Testis (tissue), 2 donors: ENCODE data around the gene PTPRK.

Experiments
- CTCF ChIP-seq, 3 experiments: fragments of 450-650 bp in 2 of 3; fragments of 200-600 bp in 1 of 3; sonication (generic) in 1 of 3; IDR thresholded peaks; one replicate each; pipeline ENCODE4 v1.5.1; 2016 to 2019; ENCODE audit warnings: antibody characterized with exemption in 3 of 3, mild to moderate bottlenecking in 2 of 3, moderate library complexity in 1 of 3
- POLR2A ChIP-seq: fragments of 450-650 bp; IDR thresholded peaks from one replicate; pipeline ENCODE4 v1.6.1; 2017; ENCODE audit warnings: antibody characterized with exemption, mild to moderate bottlenecking, moderate library complexity

- TF ChIP-seq CTCF (IDR thresholded peaks at IDR 0.05) = no peak
- no peak for TF ChIP-seq POLR2A
These were observed 313.6 kb downstream of the PTPRK start for GRCh38 chr6:128206610-128207426.
